Activated B cell treated with CpG ODN at 0.5 μM for 24 hours (primary cell): ENCODE measurements around the gene C1orf174. TPM values are rescaled to one million over a fixed set of nuclear protein-coding genes. Genes with fewer than 3 reads are reported as not detected.

ENCODE experiments used
- ATAC-seq: fragments of 200-7000 bp; cut with Tn5 transposase; one replicate; pipeline ENCODE4 v1.10.0; 2021; ENCODE audit warnings: low read depth, mild to moderate bottlenecking, moderate library complexity
- CTCF ChIA-PET: fragments of 350-600 bp; sonication (Branson Sonifier 250); formaldehyde crosslinking; loops from one replicate; lab custom pipeline; 2021; ENCODE audit warnings: antibody characterized with exemption; lab: Charles Lee
- POLR2A ChIA-PET: fragments of 350-600 bp; sonication (Branson Sonifier 250); formaldehyde crosslinking; loops from one replicate; lab custom pipeline; 2021; ENCODE audit warnings: antibody characterized with exemption; lab: Charles Lee
- DNase-seq: peaks from one replicate; pipeline ENCODE4 v3.0.0; 2022
- H3K27ac Mint-ChIP-seq: one replicate; pipeline ENCODE4 v1.8.0; 2020; ENCODE audit warnings: mixed read lengths
- H3K27me3 Mint-ChIP-seq: one replicate; pipeline ENCODE4 v1.8.0; 2021; ENCODE audit warnings: mixed read lengths
- H3K36me3 Mint-ChIP-seq: one replicate; pipeline ENCODE4 v1.8.0; 2021; ENCODE audit warnings: low read depth, mixed read lengths
- H3K4me1 Mint-ChIP-seq: one replicate; pipeline ENCODE4 v1.8.0; 2021; ENCODE audit warnings: mixed read lengths
- H3K4me3 Mint-ChIP-seq: one replicate; pipeline ENCODE4 v1.8.0; 2020; ENCODE audit warnings: mild to moderate bottlenecking, mixed read lengths
- H3K9me3 Mint-ChIP-seq: one replicate; pipeline ENCODE4 v1.8.0; 2020; ENCODE audit warnings: mixed read lengths
- intact Hi-C: fragments of 100-400 bp; cut with micrococcal nuclease; formaldehyde crosslinking; loops from one replicate; pipeline ENCODE4 v1.15.1; 2024
- total RNA-seq: library from RNA; stranded (reverse); gene quantifications from 2 replicates; pipeline ENCODE4 v1.2.3, GENCODE V29; 2022
- TF ChIP-seq, protein P1 (sequence below): fragments of 200-600 bp; IDR thresholded peaks from one replicate; pipeline ENCODE4 v1.8.0; 2022; ENCODE audit warnings: antibody characterized with exemption, mild to moderate bottlenecking

The C1orf174 gene
- total RNA-seq, 1 donor from 2014 or later: 27.5 TPM

GRCh38 chr1:3911981-3912808 lies 12.1 kb upstream of the C1orf174 start:
- intact Hi-C loops: loop anchor here (1.0 to 5.0 kb wide), 3 partner anchors 135 to 740 kb away; no protein-coding TSS in a partner anchor
- TF ChIP-seq, protein P1, sequence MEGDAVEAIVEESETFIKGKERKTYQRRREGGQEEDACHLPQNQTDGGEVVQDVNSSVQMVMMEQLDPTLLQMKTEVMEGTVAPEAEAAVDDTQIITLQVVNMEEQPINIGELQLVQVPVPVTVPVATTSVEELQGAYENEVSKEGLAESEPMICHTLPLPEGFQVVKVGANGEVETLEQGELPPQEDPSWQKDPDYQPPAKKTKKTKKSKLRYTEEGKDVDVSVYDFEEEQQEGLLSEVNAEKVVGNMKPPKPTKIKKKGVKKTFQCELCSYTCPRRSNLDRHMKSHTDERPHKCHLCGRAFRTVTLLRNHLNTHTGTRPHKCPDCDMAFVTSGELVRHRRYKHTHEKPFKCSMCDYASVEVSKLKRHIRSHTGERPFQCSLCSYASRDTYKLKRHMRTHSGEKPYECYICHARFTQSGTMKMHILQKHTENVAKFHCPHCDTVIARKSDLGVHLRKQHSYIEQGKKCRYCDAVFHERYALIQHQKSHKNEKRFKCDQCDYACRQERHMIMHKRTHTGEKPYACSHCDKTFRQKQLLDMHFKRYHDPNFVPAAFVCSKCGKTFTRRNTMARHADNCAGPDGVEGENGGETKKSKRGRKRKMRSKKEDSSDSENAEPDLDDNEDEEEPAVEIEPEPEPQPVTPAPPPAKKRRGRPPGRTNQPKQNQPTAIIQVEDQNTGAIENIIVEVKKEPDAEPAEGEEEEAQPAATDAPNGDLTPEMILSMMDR: no peak
- Mint-ChIP-seq H3K36me3 (no peaks in the 10 kb centered on the region), H3K9me3 (no peaks in the 10 kb centered on the region), H3K4me1 (peaks cover 23% of the 10 kb centered on the region), H3K27me3 (peaks cover 3% of the 10 kb centered on the region), H3K27ac (no peak overlapping the region), H3K4me3 (no peak overlapping the region)
- POLR2A ChIA-PET: no interaction called here
- CTCF ChIA-PET: interaction anchor here (1.0 to 1.4 kb wide), 3 partner anchors 10 to 1833 kb away, joined by 3 to 10 read pairs (median 4); no protein-coding TSS in a partner anchor
- DNase-seq: no peak
- ATAC-seq: no peak

DNA sequence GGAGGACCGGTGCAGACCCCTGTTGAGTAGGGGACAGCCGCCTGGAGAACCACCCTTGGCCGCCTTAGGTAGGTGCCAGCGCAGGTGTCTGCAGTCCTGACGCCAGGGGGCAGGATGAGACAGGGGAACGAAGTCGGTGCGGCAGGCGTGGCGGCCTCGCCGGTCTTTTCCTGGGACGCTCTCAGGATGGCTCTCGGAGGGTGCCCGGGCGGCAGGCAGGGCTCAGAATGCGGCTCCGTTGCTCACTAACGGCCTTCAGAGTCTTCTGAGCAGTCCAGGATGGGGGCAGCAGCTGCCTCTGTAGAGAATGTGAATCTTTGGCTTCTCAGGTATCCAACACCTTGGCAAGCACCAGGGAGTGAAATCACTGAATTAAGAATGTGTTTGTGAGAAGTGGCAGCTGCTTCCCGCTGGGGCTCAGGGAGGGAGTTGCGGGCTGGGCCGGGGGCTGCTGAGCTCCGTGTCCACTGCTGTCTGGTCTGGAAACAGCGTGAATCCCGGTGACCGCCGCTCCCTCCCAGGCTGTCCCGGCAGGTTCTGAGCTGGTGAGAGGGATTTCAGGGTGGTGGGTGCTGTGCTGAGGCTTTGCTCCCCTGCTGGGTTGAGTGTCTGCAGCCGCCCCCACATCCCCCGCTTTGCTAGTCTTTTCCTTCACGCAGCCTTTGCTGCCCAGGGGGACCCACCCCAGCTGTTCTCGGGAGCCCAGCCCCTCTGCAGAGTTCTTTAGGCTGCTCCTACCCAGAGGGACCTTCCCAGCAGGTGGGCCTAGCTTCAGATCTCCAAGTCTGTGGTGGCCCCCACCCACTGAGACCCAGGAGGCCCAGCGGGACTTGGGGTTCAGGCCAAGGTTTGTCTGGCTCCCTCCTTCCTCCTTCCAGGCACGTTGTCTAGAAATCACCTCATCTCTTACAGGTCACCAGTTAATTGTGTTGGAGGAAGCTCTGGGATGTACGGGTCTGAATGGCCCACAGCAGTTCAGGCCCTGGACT lies 11.1 kb upstream of the C1orf174 start:
- Mint-ChIP-seq H3K4me1 (peaks cover 23% of the 10 kb centered on the region), H3K9me3 (no peaks in the 10 kb centered on the region), H3K27ac (no peak overlapping the region), H3K4me3 (no peak overlapping the region), H3K36me3 (no peaks in the 10 kb centered on the region), H3K27me3 (peaks cover 3% of the 10 kb centered on the region)
- TF ChIP-seq, protein P1: peak; percentile 67
- ATAC-seq: peak; percentile 92
- POLR2A ChIA-PET: no interaction called here
- DNase-seq: peak; percentile 70
- CTCF ChIA-PET: interaction anchor here (0.8 to 1.4 kb wide), 6 partner anchors 11 to 1834 kb away, joined by 3 to 10 read pairs (median 3); no protein-coding TSS in a partner anchor
- intact Hi-C loops: loop anchor here (1.0 to 5.0 kb wide), 3 partner anchors 136 to 741 kb away; no protein-coding TSS in a partner anchor

GRCh38 chr1:3910049-3910731 lies 10.1 kb upstream of the C1orf174 start:
- TF ChIP-seq, protein P1: no peak
- peaks cover 23% of the 10 kb centered on the region for H3K4me1 Mint-ChIP-seq
- no peaks in the 10 kb centered on the region for H3K9me3 Mint-ChIP-seq
- intact Hi-C loops: loop anchor here (5.0 kb wide), 2 partner anchors 137 to 152 kb away; no protein-coding TSS in a partner anchor
- ChIA-PET POLR2A (no interaction called here), CTCF (interaction anchor here (1.3 kb wide), 1 partner anchor 675 kb away, joined by 3 read pairs; no protein-coding TSS in a partner anchor)
- DNase-seq (no peak), ATAC-seq (no peak)
- no peaks in the 10 kb centered on the region for H3K36me3 Mint-ChIP-seq
- H3K27me3 Mint-ChIP-seq: peaks cover 3% of the 10 kb centered on the region
- no peak overlapping the region for H3K4me3 Mint-ChIP-seq
- H3K27ac Mint-ChIP-seq: no peak overlapping the region

DNA sequence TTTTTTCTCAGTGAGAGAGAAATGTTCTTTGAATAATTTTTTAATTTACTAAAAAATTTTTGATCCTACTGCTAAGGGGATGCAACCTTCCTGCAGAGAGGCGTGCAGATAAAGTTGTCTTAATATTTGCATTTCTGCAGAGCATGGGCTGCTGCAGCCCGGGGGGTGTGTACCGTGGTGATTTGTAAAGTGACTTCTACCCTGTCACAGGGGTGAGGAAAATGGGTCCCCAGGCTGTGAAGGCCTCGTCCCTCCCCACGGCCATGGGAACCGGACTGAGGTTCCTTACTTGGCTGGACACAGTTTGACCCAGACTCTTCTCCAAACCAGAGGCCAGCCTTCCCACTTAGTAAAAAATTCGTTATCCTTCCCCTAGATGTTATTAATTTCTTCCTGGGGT lies 9.5 kb upstream of the C1orf174 start:
- Mint-ChIP-seq H3K4me3 (no peak overlapping the region), H3K27me3 (peaks cover 3% of the 10 kb centered on the region), H3K27ac (no peak overlapping the region), H3K4me1 (peaks cover 23% of the 10 kb centered on the region), H3K9me3 (no peaks in the 10 kb centered on the region), H3K36me3 (no peaks in the 10 kb centered on the region)
- TF ChIP-seq, protein P1: no peak
- intact Hi-C loops: loop anchor here (5.0 to 10.0 kb wide), 4 partner anchors 138 to 1325 kb away; partner anchors contain the start of gene PRXL2B
- POLR2A ChIA-PET: no interaction called here
- CTCF ChIA-PET: no interaction called here
- no peak for DNase-seq
- ATAC-seq: no peak
